ENCODE data around the gene SRRD.
"Not testable (repeated sequence)": the region's sequence is repeated elsewhere in the genome, so short reads cannot be mapped to it uniquely, and the experiment has no call there.

Gene SRRD, protein sequence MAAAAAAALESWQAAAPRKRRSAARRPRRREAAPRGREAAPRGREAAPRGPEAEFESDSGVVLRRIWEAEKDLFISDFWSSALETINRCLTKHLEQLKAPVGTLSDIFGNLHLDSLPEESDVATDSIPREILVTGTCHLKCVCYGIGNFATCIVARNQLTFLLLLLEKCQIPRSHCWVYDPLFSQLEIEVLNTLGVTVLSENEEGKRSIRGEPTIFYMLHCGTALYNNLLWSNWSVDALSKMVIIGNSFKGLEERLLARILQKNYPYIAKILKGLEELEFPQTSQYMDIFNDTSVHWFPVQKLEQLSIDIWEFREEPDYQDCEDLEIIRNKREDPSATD

DNA sequence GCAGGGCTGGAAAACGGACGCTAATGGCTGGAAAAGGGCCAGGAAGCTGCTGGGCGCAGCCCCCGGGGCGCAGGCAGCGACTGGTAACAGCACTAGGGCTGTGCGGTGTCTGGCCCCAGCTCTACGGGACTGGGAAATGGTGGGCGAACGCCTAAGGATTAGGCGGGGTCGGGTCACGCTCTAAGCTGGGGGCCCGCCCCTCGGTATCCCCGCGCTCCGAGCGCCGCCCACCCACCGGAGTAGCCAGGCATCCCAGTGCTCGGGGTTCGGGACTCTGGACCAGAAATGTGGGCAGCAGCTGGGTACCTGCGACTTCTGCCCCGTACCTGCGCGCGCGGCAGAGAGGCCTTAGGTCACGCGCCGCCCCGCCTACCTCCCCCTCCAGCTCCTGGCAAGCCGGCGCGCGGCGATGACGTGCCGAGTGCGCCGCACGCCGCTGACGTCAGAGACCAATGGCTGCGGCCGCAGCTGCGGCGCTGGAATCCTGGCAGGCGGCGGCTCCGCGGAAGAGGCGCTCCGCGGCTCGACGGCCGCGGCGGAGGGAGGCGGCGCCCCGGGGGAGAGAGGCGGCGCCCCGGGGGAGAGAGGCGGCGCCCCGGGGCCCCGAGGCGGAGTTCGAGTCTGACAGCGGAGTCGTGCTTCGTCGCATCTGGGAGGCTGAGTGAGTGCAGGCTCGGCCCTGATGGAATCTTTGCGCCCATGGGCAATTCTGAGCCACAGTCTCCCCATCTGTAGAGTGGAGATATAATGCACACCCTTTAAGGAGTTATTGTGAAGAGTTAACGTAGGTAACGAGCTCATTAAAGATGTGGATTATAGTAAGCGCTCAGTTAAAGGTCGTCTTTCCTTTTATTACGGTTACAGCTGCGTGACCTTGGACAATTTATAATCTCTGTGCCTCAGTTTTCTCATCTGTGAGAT lies at the start of gene SRRD, which contains the start of gene HPS4:
SRRD (plus strand) TSS at position 439 of the 921 bp plus-strand sequence; CDS start at position 453, 14 bp downstream.
HPS4 (minus strand) TSS at position 345 of the 921 bp plus-strand sequence. CDS start 2,021 bp downstream, outside the sequence.
- peak; percentile 66 for DNase-seq

DNA sequence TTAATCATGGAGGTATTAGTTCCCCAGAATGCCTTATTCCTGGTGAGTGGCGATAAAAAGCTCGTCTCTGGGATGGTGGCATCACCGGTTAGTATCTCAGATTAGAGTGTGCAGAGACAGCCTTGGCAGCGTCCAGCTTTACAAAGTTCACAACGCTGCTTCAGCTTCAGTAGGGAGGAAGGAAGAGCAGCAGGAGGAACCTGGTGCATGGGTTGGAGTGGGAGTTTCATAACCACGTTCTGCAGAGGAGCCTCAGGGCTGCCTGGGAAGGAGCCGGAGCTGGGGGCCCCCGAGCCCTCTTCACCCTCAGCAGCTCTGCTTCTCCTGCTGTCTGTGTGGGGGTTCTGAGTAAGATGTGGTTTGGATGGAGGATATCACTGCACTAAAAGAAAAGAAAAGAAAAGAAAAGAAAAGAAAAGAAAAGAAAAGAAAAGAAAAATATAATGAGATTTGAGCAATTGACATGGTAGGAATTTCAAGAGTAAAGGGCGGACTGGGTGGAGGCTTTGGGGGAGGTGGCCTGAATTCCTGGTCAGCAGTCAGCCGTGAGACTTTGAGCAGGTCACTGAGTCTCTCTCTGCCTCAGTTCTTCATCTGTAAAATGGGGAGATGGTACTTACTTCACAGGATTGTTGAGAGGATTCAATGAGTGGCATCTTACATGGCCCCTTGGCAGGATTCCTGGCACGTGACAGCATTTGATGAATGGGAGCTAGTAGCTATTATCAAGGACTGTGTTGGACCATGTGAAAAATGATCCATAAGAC lies 48.2 kb upstream of the SRRD start:
- no peak for DNase-seq

DNA sequence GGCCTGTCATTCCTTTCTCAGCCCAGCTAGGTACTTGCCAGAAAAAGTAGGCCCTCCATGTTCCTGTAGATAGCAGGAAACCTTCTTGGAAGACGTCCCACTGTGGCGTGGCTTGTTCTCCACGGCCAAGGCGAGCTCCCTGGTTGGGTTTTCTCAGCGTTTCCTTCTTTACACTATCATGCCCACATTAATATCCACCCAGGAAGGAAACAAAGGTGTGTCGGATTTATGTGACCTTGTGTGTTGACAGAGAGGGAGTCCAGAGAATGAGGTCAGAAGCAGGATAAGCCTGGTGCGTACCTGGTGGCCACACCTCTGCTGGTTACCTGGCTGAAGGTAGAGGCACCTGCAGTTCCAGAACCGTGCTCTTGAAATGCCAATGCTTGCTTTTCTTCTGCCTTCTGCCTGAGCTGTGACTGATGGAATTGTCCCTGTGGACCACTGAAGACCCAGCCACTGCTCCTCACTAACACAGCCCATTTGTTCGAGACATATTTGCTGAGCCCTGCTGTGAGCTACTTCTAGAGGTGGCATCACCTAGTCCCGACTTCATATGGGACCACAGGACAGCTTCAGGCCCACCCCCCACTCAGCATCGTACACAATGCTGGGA lies 46.7 kb upstream of the SRRD start:
- DNase-seq, result no peak

DNA sequence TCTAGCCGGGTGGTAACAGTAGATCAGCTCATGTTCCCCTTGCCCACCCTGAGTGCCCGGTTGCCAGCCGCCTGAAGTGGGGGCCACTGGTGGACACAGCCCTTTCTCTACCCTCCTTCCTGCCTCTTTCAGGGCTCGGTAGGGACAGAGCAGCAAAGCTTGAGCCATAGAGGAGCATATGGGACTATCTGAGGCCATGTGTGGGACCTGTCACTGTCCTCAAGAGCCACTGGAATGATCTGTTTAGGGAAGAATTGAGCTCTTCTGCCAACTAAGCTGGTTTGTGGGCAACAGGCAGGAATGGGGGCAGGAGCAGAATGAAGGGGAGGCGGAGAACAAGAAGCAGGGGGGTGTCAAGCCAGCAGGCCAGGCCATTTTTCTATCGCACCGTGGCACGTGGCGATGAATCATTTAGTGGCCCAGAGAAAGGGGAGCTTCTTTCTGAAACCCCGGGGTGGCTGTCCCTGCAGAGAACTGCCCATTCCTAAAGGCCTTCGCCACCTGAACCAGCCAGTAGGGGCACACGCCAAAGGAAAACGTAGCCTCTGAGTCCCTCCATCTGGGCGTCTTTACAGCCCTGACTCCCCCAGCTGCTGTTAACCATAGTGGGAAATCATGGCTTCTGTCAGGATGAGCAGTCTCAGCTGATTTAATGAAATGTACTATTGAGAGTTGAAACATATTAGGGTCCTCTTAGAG lies 45.8 kb upstream of the SRRD start:
- DNase-seq, result no peak

DNA sequence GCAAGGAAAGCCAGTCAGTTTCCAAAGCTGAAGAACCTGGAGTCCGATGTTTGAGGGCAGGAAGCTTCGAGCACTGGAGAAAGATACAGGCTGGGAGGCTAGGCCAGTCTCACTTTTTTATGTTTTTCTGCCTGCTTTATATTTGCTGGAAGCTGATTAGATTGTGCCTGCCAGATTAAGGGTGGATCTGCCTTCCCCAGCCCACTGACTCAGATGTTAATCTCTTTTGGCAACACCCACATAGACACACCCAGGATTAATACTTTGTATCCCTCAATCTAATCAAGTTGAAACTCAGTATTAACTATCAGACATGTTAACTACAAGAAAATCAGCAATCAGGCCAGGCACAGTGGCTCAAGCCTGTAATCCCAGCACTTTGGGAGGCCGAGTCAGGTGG lies 44.9 kb upstream of the SRRD start:
- DNase-seq, result not testable (repeated sequence)

DNA sequence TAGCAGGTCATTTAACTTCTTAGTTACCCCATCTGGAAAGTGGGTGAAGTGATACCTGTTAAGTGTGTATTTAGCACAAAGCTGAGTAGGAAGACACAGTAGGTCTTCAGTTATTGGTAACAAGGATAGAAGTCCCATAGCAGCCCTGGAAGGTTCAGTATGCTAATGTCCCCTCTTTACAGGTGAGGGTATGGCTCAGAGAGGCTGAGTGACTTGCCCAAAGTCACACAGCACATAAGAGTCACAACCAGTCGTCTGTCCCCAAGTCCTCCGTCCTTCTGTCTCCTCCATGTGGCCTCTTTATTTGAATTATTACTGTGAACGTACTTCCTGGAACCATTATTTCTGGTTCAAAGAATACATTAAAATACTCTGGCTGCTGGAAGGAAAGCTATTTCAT lies 44.1 kb upstream of the SRRD start:
- DNase-seq, result no peak

DNA sequence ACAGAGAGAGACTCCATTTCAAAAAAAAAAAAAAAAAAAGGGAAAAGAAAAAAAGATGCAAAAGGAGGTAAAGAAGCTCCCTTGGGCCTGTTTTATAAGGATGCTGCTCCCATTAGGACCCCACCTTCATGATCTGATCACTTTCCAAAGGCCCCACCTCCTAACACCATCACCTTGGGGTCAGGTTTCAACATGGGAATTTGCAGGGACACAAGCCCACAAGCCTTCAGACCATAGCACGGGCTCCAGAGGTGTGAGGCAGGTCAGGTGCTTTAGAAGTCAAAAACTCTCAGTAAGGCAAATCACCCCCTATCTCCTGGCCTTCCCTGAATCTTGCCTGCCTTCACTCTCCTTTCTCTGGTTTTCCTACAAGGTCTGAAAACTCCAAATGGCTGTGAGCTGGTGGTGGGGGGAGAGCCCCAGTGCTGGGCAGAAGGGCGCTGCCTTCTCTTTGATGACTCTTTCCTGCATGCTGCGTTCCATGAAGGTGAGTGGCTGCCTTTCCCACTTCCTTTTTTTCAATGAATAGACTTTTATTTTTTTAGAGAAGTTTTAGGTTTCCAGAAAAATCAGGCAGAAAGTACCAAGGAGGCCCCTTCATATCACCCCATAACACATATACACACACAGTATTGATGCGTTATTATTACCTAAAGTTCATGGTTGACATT lies 41.5 kb upstream of the SRRD start:
- DNase-seq, result no peak

DNA sequence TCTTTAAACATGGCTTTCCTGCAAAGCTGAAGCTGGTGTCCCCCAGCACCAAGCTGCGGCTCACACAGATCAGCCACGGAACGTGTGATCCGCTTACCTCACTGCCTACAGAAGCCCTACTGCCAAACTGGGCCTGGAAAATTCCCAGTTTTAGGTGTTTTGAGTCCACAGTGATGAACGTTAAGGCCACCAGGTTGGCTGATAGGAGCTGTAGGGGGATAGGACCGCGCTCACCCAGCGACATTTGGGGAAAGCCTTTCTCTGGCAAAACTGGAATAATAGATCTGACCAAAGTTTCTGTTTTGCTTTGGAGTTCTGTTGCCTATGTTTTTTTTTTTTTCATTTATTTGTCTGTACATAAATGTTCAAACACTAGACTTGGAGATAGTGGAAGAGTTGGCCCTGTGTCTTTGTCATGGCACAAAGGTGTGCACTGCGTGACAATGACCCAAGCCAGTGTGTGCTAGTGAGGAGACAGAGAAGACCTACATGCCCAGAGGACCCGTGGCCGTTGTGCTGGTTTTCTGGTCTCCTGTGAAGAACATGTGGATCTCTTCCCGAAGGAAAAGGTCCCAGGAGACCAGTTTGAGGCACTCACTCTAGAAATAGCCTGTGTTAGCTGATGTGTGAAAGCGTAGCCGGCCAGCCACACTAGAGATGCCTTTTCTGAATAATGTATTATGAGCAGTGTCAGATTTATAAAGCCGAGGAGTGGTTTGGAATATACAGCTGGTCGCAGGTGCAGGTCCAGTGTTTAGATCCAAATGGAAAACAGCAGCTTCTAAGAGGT lies 39.6 kb upstream of the SRRD start:
- no peak for DNase-seq

DNA sequence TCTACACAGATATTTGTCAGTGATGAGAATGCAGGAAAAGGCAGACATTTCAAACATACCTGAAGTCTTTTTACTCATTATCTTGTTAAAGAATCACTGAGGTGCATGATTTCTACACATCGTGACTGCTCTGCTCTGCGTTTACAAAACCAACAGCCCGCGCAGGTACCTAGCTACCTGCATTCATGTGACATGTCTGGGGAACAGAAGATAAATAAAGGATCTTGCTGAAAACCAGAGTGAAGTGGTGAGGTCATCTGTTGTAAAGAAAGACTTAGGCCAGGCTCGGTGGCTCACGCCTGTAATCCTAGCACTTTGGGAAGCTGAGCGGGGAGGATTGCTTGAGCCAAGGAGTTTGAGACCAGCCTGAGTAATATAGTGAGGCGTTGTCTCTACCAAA lies 38.9 kb upstream of the SRRD start:
- no peak for DNase-seq

DNA sequence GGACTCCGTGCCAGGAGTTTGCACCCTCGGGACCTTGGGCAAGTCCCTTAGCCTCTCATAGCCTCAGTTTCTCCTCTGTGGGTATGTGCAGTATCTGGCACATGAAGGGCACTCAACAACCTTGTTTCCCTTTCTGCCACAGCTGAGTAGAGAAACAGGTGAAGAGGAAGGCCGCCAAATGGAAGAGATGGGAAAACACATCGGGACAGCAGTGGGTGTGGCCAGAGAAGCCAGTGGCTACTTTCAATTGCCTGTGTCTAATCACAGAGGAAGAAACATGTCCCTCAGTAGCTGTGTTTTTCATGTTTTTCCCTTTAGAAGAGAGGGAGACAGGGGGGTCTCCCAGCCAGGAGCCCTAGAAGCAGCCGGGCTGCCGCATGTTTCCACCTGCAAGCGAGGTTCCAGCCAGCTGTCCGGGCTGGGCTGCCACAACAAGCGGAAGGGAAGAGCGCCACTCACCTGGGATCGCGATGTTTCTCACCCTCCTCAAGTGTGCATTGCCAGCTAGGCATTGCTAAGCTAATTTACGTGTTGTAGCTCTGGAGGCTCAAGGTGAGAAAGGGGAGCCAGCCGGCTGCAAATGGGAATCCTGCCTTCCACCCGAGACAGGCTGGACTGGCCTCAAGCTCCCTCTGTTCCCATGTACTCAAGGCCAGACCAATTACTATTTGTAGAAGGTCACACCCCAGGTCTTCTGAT lies 38.0 kb upstream of the SRRD start:
- DNase-seq, result no peak

DNA sequence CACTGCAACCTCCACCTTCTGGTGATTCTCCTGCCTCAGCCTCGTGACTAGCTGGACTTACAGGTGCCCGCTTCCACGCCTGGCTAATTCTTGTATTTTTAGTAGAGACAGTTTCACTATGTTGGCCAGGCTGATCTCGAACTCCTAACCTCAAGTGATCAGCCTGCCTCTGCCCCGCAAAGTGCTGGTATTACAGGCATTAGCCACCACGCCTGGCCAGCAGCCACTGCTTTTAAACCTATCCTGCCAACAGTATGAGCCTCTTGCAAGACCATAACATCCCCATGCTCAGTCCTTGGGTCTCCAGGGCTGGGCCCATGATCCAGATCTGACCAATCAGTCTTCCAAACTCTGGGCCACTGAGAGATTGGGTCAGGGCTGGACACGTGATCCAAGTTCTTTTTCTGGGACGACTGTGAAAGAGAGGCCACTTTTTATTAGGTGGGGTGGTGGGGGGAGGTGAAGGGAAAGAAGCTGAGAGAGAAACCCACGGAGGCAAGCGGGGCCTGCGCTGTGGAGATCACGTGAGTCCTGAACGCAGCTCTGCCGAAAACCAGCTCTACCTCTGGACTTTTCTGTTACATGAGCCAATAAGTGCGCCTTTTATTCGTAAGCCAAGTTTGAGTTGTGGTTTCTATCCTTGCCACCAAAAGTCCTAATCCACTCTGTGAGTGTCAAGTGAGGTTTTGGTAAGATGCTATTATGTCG lies 36.7 kb upstream of the SRRD start:
- no peak for DNase-seq

DNA sequence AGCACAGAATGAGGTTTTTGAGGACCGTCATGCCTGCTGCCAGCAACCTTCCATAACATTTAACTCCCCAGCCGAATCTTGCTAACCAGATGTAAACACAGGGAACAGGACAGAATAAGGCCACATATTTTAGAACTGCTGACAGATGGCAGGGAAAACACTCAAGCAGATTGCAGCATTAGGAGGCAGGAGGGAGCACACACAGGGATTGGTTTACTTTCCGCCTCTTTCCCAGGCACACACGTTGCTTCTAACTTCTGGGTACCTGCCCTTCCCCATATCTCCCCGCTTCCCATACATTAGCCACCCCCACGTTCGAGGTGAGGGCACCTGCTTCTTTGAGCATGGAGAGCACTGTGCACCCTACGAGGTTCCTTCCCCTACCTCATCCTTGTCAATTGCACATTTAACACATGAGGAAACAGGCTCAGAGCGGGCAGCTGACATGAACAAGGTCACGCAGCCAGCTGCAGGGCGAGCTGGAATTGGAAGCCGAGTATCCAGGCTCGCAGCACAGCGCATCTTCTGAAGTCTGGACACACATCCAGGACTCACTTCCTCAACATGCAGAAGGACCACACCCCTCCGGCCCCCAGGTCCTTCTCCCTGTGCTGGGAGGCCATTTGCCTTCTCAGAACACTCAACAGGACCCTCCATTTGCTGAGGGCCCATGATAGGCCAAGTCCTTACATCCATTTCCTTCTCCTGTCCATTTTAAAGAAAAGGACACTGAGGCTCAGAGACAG lies 35.9 kb upstream of the SRRD start:
- DNase-seq, result no peak

DNA sequence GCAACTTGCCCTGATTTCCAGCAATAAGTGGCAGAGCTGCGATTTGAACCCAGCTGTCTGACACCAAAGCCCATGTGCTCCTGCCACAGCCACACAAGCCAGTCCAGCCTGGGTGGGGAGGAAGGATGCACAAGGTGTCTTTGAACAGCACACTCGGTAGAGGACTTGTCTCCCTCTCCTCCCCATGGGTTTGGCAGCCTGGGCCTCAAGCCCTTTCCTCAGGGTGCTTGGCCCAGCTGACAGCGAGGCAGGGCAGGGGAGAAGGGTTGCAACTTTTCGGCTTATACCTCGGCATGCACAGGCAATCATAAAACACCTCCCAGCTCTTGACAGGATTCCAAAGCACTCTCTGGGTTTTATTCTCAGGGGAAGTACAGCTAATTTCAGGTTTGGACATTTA lies 35.3 kb upstream of the SRRD start:
- no peak for DNase-seq

DNA sequence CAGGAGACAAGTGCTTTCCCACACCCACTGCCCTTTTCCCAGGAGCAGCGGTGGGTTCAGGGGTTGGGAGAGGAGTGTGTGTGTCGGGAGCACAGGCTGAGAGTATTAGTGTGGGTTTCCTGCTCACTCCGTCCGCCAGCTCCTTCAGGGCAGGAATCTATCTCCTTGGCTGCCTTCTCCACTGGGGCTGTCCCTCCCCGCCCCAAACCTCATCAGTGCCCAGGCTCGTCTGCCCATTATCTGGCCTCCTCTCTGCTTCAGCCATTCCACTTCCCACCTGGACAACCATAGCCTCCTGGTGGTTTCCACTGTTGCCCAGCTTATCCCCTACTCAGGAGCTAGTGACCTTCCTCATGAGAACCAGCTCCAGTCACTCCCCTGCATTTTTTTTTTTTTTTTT lies 34.7 kb upstream of the SRRD start:
- DNase-seq, result no peak

DNA sequence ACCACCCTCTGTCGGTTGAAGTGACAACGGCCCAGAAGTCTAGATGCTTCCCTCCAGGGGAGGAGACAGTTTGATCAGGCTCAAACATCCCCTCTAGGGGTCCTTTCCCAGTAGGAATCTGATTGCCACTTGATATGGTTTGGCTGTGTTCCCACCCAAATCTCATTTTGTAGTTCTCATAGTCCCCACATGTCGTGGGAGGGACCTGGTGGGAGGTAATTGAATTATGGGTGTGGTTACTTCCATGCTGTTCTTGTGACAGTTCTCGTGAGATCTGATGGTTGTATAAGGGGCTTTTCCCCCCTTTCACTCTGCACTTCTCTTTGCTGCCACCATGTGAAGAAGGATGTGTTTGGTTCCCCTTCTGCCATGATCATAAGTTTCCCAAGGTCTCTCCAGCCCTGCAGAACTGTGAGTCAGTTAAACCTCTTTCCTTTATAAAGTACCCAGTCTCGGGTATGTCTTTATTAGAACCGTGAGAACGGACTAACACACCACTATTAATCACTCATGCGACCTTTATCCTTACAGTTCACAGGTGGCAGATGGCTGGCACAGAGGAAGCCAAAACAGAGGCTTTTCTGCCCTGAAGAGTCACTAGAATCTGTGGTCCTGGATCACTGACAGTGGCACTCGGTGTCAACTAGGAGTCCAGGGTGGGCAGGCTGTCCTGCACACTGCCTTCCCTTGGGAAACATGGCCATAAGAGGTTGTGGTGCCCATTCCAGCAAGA lies 33.1 kb upstream of the SRRD start:
- no peak for DNase-seq

DNA sequence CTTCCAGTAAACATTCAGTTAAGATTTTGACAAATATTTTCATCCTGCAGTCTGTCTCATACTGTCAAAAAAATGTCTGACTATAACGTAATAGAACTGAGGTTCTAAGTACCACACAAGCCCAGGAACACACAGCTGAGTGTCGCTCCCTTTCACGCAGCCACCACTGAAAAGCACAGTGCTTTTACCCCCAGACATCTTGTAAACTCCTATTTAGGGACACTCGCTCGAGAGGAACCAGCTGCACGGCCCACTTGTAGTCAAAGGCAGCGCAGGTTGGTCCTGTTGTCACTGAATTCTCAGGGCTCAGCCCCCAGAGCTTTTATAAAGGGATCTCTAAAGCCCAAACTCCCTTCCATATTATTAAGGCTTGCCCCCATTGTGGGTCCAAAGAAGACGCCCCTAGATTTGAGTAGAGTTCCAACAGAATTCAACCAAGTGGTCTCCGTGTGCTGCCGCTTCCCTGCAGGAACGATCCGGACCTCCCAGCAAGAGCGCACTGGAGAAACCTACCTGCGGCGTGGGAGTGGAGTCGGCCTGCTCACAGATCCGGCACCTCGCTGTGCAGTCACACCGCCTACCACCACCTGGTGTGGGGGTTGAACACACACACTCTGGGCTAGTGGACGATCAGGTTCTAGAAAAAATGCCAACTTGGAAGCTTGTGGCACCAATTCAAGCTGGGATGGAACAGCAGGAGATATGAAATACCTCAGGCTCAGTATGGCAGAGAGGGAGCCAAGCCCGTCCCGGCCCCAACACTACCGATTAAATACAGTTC lies 31.3 kb upstream of the SRRD start:
- DNase-seq, result no peak

DNA sequence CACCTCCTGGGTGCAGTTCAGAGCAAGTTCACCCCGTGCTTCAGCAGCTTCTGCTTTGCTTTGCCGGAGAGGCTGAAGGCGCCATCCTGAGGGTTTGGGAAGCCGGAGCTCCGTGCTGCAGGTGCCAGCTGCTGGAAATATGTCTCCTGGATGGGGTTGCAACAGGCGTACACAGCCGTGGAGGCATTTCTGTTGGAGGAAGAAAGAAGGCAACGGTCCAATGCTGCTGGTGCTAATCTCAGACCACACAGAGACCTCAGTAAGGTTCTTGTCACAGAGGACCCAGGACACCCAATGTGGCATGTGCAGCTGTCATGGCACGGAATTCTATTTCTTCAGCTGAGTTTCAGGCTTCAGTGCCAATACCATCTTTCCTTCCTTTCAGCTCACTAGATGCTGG lies 30.5 kb upstream of the SRRD start:
- DNase-seq, result no peak

All from NCI-H1048 (cell line).